H1 (cell line): ENCODE measurements around the gene STX11. TPM values are rescaled to one million over a fixed set of nuclear protein-coding genes. Genes with fewer than 3 reads are reported as not detected.

Source experiments
- BCL11A ChIP-seq, 2 experiments: IDR thresholded peaks; one replicate each; pipeline ENCODE4 v1.6.1; 2011; ENCODE audit warnings: low read depth in 2 of 2, low read length in 2 of 2, mild to moderate bottlenecking in 2 of 2
- CREB1 ChIP-seq: IDR thresholded peaks from 2 replicates; pipeline ENCODE4 v1.6.1; 2012; ENCODE audit warnings: inconsistent platforms
- KDM1A ChIP-seq: fragments of 200-600, 300-600 bp; sonication (generic); IDR thresholded peaks from 2 replicates; pipeline ENCODE4 v1.7.1; 2016; ENCODE audit warnings: mild to moderate bottlenecking, low read length, borderline replicate concordance
- TCF12 ChIP-seq: IDR thresholded peaks from 2 replicates; pipeline ENCODE4 v1.6.1; 2011; ENCODE audit warnings: low read depth, mild to moderate bottlenecking, low read length
- ZNF274 ChIP-seq: IDR thresholded peaks from 2 replicates; pipeline ENCODE4 v1.7.0; 2012; ENCODE audit warnings: low read length, borderline replicate concordance; ENCODE audit errors: extremely low read depth
- polyA plus RNA-seq, 7 experiments: library from polyadenylated mRNA; depleted of rRNA in 3 of 7; stranded (reverse) in 5 of 7; unstranded in 2 of 7; fragments of >200 nt in 5 of 7; fragments of 200-250 nt in 2 of 7; gene quantifications; 1 replicate in 5 of 7; 2 replicates in 1 of 7; 4 replicates in 1 of 7; pipeline versions ENCODE4 v1.2.1 to v1.2.3, GENCODE V29; 2011 to 2013; ENCODE audit warnings: missing spikeins in 2 of 7, mixed read lengths in 2 of 7
- total RNA-seq: library from RNA; stranded (reverse); fragmentation: NEBNext Ultra II Directional; extraction: Animal tissue kit (Norgen Biotek cat#: 25700); gene quantifications from 2 replicates; pipeline ENCODE4 v1.2.1, GENCODE V29; 2021
- TF ChIP-seq, protein P1 (sequence below), 3 experiments: IDR thresholded peaks; 1 replicate in 2 of 3; 2 replicates in 1 of 3; pipeline versions ENCODE4 v1.5.1 to v1.6.1; 2011; ENCODE audit warnings: low read length in 3 of 3, mild to moderate bottlenecking in 3 of 3, inconsistent platforms in 2 of 3, low read depth in 1 of 3, moderate library complexity in 1 of 3; ENCODE audit not compliant: insufficient read depth in 1 of 3; ENCODE audit errors: control extremely low read depth in 1 of 3

The STX11 gene
- total and polyA plus RNA-seq, 2 of the 8 experiments (the other 6 are each of a cell fraction or from before 2014, with no cell fraction given): 0.15 to 0.34 TPM

- TF ChIP-seq KDM1A (no peak; the same call in 1 of the 2 replicates), ZNF274 (no peak), BCL11A (IDR thresholded peaks at IDR 0.05; ENCODE audit: low read depth in 2 of 2, low read length in 2 of 2) (no peak), CREB1 (peak; percentile 38; the same call in 1 of the 2 replicates), TCF12 (0 out of 2 replicates have a peak, but pooled peaks have one; percentile 29)
- TF ChIP-seq, protein P1, sequence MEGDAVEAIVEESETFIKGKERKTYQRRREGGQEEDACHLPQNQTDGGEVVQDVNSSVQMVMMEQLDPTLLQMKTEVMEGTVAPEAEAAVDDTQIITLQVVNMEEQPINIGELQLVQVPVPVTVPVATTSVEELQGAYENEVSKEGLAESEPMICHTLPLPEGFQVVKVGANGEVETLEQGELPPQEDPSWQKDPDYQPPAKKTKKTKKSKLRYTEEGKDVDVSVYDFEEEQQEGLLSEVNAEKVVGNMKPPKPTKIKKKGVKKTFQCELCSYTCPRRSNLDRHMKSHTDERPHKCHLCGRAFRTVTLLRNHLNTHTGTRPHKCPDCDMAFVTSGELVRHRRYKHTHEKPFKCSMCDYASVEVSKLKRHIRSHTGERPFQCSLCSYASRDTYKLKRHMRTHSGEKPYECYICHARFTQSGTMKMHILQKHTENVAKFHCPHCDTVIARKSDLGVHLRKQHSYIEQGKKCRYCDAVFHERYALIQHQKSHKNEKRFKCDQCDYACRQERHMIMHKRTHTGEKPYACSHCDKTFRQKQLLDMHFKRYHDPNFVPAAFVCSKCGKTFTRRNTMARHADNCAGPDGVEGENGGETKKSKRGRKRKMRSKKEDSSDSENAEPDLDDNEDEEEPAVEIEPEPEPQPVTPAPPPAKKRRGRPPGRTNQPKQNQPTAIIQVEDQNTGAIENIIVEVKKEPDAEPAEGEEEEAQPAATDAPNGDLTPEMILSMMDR (IDR thresholded peaks at IDR 0.05; ENCODE audit: control extremely low read depth in 1 of 3, insufficient read depth in 1 of 3, low read depth in 1 of 3, low read length in 3 of 3): peak; percentile 70 to 74 (median 72)
Observed at GRCh38 chr6:144215932-144216667, 65.8 kb downstream of the STX11 start (continued).
